IMR-90 (cell line): ENCODE measurements around the gene IL1RAPL1. TPM values are rescaled to one million over a fixed set of nuclear protein-coding genes. Genes with fewer than 3 reads are reported as not detected.

Experiments
- ATAC-seq: fragments of 200-7000 bp; cut with Tn5 transposase; 2 replicates; pipeline ENCODE4 v1.9.1; 2020; ENCODE audit warnings: low read depth, mild to moderate bottlenecking, moderate library complexity
- BruUV-seq: library from RNA; stranded (reverse); fragments of 400-500 nt; replicated peaks from 2 replicates; lab custom pipeline; 2021; lab: Mats Ljungman, UMichigan
- CTCF ChIA-PET: fragments of 300-600 bp; formaldehyde crosslinking; extraction: SDS; loops from one replicate; lab custom pipeline; 2021; ENCODE audit warnings: antibody characterized with exemption; lab: Yijun Ruan, JAX
- POLR2A ChIA-PET: fragments of 300-600 bp; sonication (Branson Sonifier 250); formaldehyde crosslinking; loops from one replicate; lab custom pipeline; 2022; ENCODE audit warnings: antibody characterized with exemption; ENCODE audit not compliant: unreplicated experiment; lab: Charles Lee
- DNase-seq: peaks from one replicate; pipeline ENCODE4 v3.0.0; 2013
- H2AFZ ChIP-seq: replicated peaks from 2 replicates; pipeline ENCODE3; 2013; ENCODE audit warnings: low read length, mild to moderate bottlenecking; ENCODE audit not compliant: poor library complexity
- H2AK5ac ChIP-seq: 2 replicates; pipeline ENCODE4 v1.6.1; 2013; ENCODE audit warnings: low read depth, low read length, inconsistent platforms
- H2AK9ac ChIP-seq: replicated peaks from 2 replicates; pipeline ENCODE3; 2013; ENCODE audit warnings: mild to moderate bottlenecking, low read depth, low read length, moderate library complexity; ENCODE audit not compliant: poor library complexity
- H2BK120ac ChIP-seq: 2 replicates; pipeline ENCODE4 v1.6.1; 2013; ENCODE audit warnings: low read depth, low read length, inconsistent platforms
- H2BK15ac ChIP-seq: 3 replicates; pipeline ENCODE4 v1.6.1; 2013; ENCODE audit warnings: low read depth, low read length, inconsistent platforms
- H2BK20ac ChIP-seq: 2 replicates; pipeline ENCODE4 v1.6.1; 2013; ENCODE audit warnings: low read depth, mild to moderate bottlenecking, inconsistent platforms, low read length, moderate library complexity
- H2BK5ac ChIP-seq: 2 replicates; pipeline ENCODE4 v1.6.1; 2013; ENCODE audit warnings: mild to moderate bottlenecking, low read depth, low read length, inconsistent platforms; ENCODE audit not compliant: poor library complexity, severe bottlenecking
- H3K14ac ChIP-seq: replicated peaks from 2 replicates; pipeline ENCODE4 v1.6.1; 2013; ENCODE audit warnings: low read depth, low read length, inconsistent platforms
- H3K18ac ChIP-seq: 2 replicates; pipeline ENCODE4 v1.6.1; 2013; ENCODE audit warnings: low read depth, low read length, control low read depth
- H3K23ac ChIP-seq: 2 replicates; pipeline ENCODE4 v1.6.1; 2013; ENCODE audit warnings: low read depth, low read length, inconsistent platforms
- H3K27ac ChIP-seq: 2 replicates; pipeline ENCODE4 v1.5.1; 2013; ENCODE audit warnings: mild to moderate bottlenecking, control low read depth, low read length; ENCODE audit not compliant: insufficient read depth
- H3K27me3 ChIP-seq: 2 replicates; pipeline ENCODE4 v1.6.1; 2013; ENCODE audit warnings: low read length; ENCODE audit not compliant: control insufficient read depth, insufficient read depth
- H3K36me3 ChIP-seq: 2 replicates; pipeline ENCODE4 v1.6.1; 2013; ENCODE audit warnings: low read length, mixed read lengths; ENCODE audit not compliant: control insufficient read depth, insufficient read depth
- H3K4ac ChIP-seq: 2 replicates; pipeline ENCODE4 v1.6.1; 2013; ENCODE audit warnings: low read depth, low read length, inconsistent platforms
- H3K4me1 ChIP-seq: 2 replicates; pipeline ENCODE4 v1.6.1; 2013; ENCODE audit warnings: low read length, mixed read lengths; ENCODE audit not compliant: control insufficient read depth, insufficient read depth
- H3K4me2 ChIP-seq: 2 replicates; pipeline ENCODE4 v1.6.1; 2013; ENCODE audit warnings: low read depth, mild to moderate bottlenecking, control low read depth, low read length, moderate library complexity
- H3K4me3 ChIP-seq: 2 replicates; pipeline ENCODE4 v1.5.1; 2013; ENCODE audit warnings: low read depth, mild to moderate bottlenecking, control low read depth, low read length, moderate library complexity; ENCODE audit not compliant: insufficient read depth
- H3K56ac ChIP-seq: 2 replicates; pipeline ENCODE4 v1.6.1; 2013; ENCODE audit warnings: low read length, inconsistent platforms; ENCODE audit not compliant: insufficient read depth; ENCODE audit errors: extremely low read depth
- H3K79me1 ChIP-seq, 2 experiments: 2 replicates each; pipeline ENCODE4 v1.6.1; 2013; ENCODE audit warnings: low read length in 2 of 2, inconsistent platforms in 1 of 2, low read depth in 1 of 2
- H3K9ac ChIP-seq: 2 replicates; pipeline ENCODE4 v1.6.1; 2013; ENCODE audit warnings: low read depth, low read length, control low read depth
- H3K9me1 ChIP-seq: 2 replicates; pipeline ENCODE4 v1.6.1; 2013; ENCODE audit warnings: low read length, inconsistent platforms; ENCODE audit not compliant: insufficient read depth
- H3K9me3 ChIP-seq: 2 replicates; pipeline ENCODE4 v1.6.1; 2013; ENCODE audit warnings: low read length; ENCODE audit not compliant: control insufficient read depth, insufficient read depth
- H4K20me1 ChIP-seq: 2 replicates; pipeline ENCODE4 v1.6.1; 2013; ENCODE audit warnings: low read length, inconsistent platforms; ENCODE audit not compliant: insufficient read depth
- H4K5ac ChIP-seq: 2 replicates; pipeline ENCODE4 v1.6.1; 2013; ENCODE audit warnings: mild to moderate bottlenecking, low read depth, low read length, control low read depth
- H4K8ac ChIP-seq, 2 experiments: 2 replicates each; pipeline ENCODE4 v1.6.1; 2013; ENCODE audit warnings: low read depth in 2 of 2, low read length in 2 of 2, control low read depth in 1 of 2, inconsistent platforms in 1 of 2
- H4K91ac ChIP-seq: 2 replicates; pipeline ENCODE4 v1.6.1; 2013; ENCODE audit warnings: low read depth, low read length, inconsistent platforms; ENCODE audit not compliant: insufficient read depth
- BHLHE40 ChIP-seq: fragments of 150-350 bp; IDR thresholded peaks from 2 replicates; pipeline ENCODE4 v1.6.1; 2016; ENCODE audit warnings: mild to moderate bottlenecking, low read depth, low read length
- CEBPB ChIP-seq: IDR thresholded peaks from 2 replicates; pipeline ENCODE4 v1.6.1; 2012; ENCODE audit warnings: low read depth, low read length, improper control_type of control experiment
- WGBS, 2 experiments: methylation state at CpG; one replicate each; pipeline versions ENCODE4 v1.1.5 to v1.1.7; 2013; ENCODE audit warnings: missing lambda C conversion rate in 2 of 2; ENCODE audit not compliant: insufficient read length in 1 of 2; ENCODE audit errors: extremely low coverage in 2 of 2; 5-methylcytosine and 5-hydroxymethylcytosine counted together
- dilution Hi-C: fragments of 300-500 bp; cut with HindIII; formaldehyde crosslinking; loops from one replicate; pipeline ENCODE4 v1.14.3; 2018; ENCODE audit warnings: low sequenced_read_pairs; ENCODE audit not compliant: unreplicated experiment
- in situ Hi-C: fragments of 300-500 bp; cut with MboI; formaldehyde crosslinking; loops from 3 replicates; pipeline ENCODE4 v1.14.3; 2019; ENCODE audit warnings: low sequenced_read_pairs, inconsistent platforms, mixed read lengths
- intact Hi-C: fragments of 100-400 bp; cut with micrococcal nuclease; formaldehyde crosslinking; loops from 2 replicates; pipeline ENCODE4 v1.10.0; 2022
- polyA plus RNA-seq, 3 experiments: library from polyadenylated mRNA; depleted of rRNA; stranded (reverse); fragments of >200 nt; gene quantifications; 2 replicates each; pipeline ENCODE4 v1.2.3, GENCODE V29; 2012; ENCODE audit warnings: low replicate concordance in 1 of 3
- total RNA-seq: library from RNA; depleted of rRNA; stranded (reverse); fragments of >200 nt; gene quantifications from 2 replicates; pipeline ENCODE4 v1.2.3, GENCODE V29; 2012
- TF ChIP-seq, protein P1 (sequence below): fragments of 150-350 bp; IDR thresholded peaks from 2 replicates; pipeline ENCODE4 v1.6.1; 2017; ENCODE audit warnings: mild to moderate bottlenecking, antibody characterized with exemption, low read length, low read depth

Gene IL1RAPL1
- total and polyA plus RNA-seq, 2 of the 4 experiments (the other 2 are of a cell fraction), result 1.5 to 9.0 TPM

DNA sequence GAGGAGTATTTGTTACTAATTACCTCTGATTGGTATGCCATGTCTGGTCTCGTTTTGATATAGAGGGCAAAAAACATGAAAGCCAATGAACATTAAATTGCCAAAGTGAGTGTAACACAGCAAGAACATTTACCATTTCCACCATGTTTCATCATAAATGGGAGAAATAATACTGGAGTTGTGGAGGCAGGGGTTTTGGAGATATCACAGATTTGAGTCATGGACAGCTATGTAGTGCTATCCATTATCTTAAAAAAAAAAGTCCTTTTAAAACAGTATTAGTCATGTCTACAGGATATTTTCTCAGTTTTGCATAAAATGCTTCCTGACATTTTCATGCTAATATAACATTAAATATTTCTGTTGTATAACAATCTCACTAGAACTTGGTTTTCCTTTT is 301.2 kb downstream of the IL1RAPL1 start:
- POLR2A ChIA-PET, result no interaction called here
- no peak for ATAC-seq
- Histone ChIP-seq H4K5ac (no peak overlapping the region), H2AFZ (no peak overlapping the region), H2BK15ac (no peak overlapping the region), H3K4ac (no peak overlapping the region), H2BK120ac (peak overlapping the region; percentile 0; the same call in 1 of the 2 replicates), H3K23ac (no peak overlapping the region), H3K4me1 (no peaks in the 10 kb centered on the region), H2AK9ac (no peak overlapping the region), H3K79me1 (no peaks in the 10 kb centered on the region), H3K4me2 (no peak overlapping the region), H3K14ac (no peak overlapping the region), H2BK20ac (no peak overlapping the region), H4K8ac (no peak overlapping the region), H2BK5ac (no peak overlapping the region), H3K4me3 (no peak overlapping the region), H4K91ac (no peak overlapping the region), H3K9ac (no peak overlapping the region), H3K27ac (no peak overlapping the region), H3K9me3 (no peaks in the 10 kb centered on the region), H4K20me1 (no peaks in the 10 kb centered on the region), H3K18ac (no peak overlapping the region), H3K27me3 (no peaks in the 10 kb centered on the region), H3K56ac (no peak overlapping the region), H2AK5ac (no peak overlapping the region), H3K36me3 (no peaks in the 10 kb centered on the region), H3K9me1 (no peaks in the 10 kb centered on the region)
- DNase-seq, result peak; percentile 70
- no CpG with 5 or more reads among the region's 1 CpG for WGBS, 2 experiments
- CTCF ChIA-PET, result interaction anchor here (0.6 kb wide), 2 partner anchors 17 to 301 kb away, joined by 3 to 5 read pairs; no protein-coding TSS in a partner anchor
- intact Hi-C loops, result no loop called here
- no TSS peak for BruUV-seq
- dilution Hi-C loops, result no loop called here
- in situ Hi-C loops, result no loop called here
- TF ChIP-seq, protein P1, sequence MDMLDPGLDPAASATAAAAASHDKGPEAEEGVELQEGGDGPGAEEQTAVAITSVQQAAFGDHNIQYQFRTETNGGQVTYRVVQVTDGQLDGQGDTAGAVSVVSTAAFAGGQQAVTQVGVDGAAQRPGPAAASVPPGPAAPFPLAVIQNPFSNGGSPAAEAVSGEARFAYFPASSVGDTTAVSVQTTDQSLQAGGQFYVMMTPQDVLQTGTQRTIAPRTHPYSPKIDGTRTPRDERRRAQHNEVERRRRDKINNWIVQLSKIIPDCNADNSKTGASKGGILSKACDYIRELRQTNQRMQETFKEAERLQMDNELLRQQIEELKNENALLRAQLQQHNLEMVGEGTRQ, result no peak
- TF ChIP-seq BHLHE40 (no peak), CEBPB (peak; percentile 46; the same call in 1 of the 2 replicates)
